MM.1S (cell line): ENCODE data around the gene ZNF624.

Experiments used
- DNase-seq: peaks from one replicate; pipeline ENCODE4 v3.0.0-alpha.2; 2015
- H2AFZ ChIP-seq: fragments of 300-600 bp; sonication (generic); 2 replicates; pipeline ENCODE4 v1.6.0; 2016; ENCODE audit warnings: antibody characterized with exemption, low read length
- H3F3A ChIP-seq: fragments of 300-600 bp; sonication (generic); 2 replicates; pipeline ENCODE4 v1.6.1; 2016; ENCODE audit warnings: mild to moderate bottlenecking, antibody characterized with exemption, low read length, moderate library complexity, mixed read lengths; ENCODE audit not compliant: insufficient read depth
- H3K27ac ChIP-seq: fragments of 300-600 bp; sonication (generic); 2 replicates; pipeline ENCODE4 v1.5.1; 2016; ENCODE audit warnings: mild to moderate bottlenecking, low read length
- H3K27me3 ChIP-seq: fragments of 300-600 bp; sonication (generic); replicated peaks from 2 replicates; pipeline ENCODE4 v1.6.0; 2016; ENCODE audit warnings: low read length; ENCODE audit not compliant: insufficient read depth
- H3K36me3 ChIP-seq: fragments of 300-600 bp; sonication (generic); replicated peaks from 2 replicates; pipeline ENCODE4 v1.6.1; 2016; ENCODE audit warnings: mild to moderate bottlenecking, low read length, mixed read lengths; ENCODE audit not compliant: insufficient read depth
- H3K4me1 ChIP-seq: fragments of 300-600 bp; sonication (generic); 2 replicates; pipeline ENCODE4 v1.6.1; 2016; ENCODE audit warnings: low read length, mixed read lengths
- H3K4me2 ChIP-seq: fragments of 300-600 bp; sonication (generic); 2 replicates; pipeline ENCODE4 v1.6.0; 2016; ENCODE audit warnings: low read depth, low read length
- H3K4me3 ChIP-seq: fragments of 300-600 bp; sonication (generic); 2 replicates; pipeline ENCODE4 v1.5.1; 2016; ENCODE audit warnings: low read length, mixed read lengths
- H3K79me2 ChIP-seq: fragments of 300-600 bp; sonication (generic); 2 replicates; pipeline ENCODE4 v1.6.1; 2016; ENCODE audit warnings: mixed run types, low read length, mixed read lengths
- H3K9ac ChIP-seq: fragments of 300-600 bp; sonication (generic); 2 replicates; pipeline ENCODE4 v1.6.1; 2016; ENCODE audit warnings: low read length, mixed read lengths
- H3K9me2 ChIP-seq: fragments of 300-600 bp; sonication (generic); replicated peaks from 2 replicates; pipeline ENCODE4 v1.6.1; 2016; ENCODE audit warnings: mild to moderate bottlenecking, low read length, mixed read lengths; ENCODE audit not compliant: insufficient read depth
- H3K9me3 ChIP-seq: fragments of 300-600 bp; sonication (generic); replicated peaks from 2 replicates; pipeline ENCODE4 v1.6.1; 2016; ENCODE audit warnings: mild to moderate bottlenecking, low read length, mixed read lengths; ENCODE audit not compliant: insufficient read depth
- H4K20me1 ChIP-seq: fragments of 300-600 bp; sonication (generic); 2 replicates; pipeline ENCODE4 v1.6.1; 2016; ENCODE audit warnings: mild to moderate bottlenecking, low read length, moderate library complexity, mixed read lengths; ENCODE audit not compliant: insufficient read depth
- CTCF ChIP-seq: fragments of 300-600 bp; sonication (generic); IDR thresholded peaks from 2 replicates; pipeline ENCODE4 v1.5.1; 2016; ENCODE audit warnings: antibody characterized with exemption, low read length, mixed read lengths
- EZH2 ChIP-seq: fragments of 300-600 bp; sonication (generic); optimal IDR thresholded peaks from 2 replicates; pipeline ENCODE3; 2017; ENCODE audit warnings: low read depth, mild to moderate bottlenecking, antibody characterized with exemption, low read length, mixed read lengths
- EZH2phosphoT487 ChIP-seq: fragments of 300-600 bp; sonication (generic); IDR thresholded peaks from 2 replicates; pipeline ENCODE4 v1.6.1; 2018; ENCODE audit warnings: antibody characterized with exemption, low read length

Gene ZNF624

GRCh38 chr17:16584273-16584995 is 69.2 kb downstream of the ZNF624 start:
- TF ChIP-seq EZH2 (no peak), EZH2phosphoT487 (no peak), CTCF (peak; percentile 23)
- Histone ChIP-seq H2AFZ (no peak overlapping the region), H3K27me3 (peaks cover 11% of the 10 kb centered on the region), H3K9me3 (no peaks in the 10 kb centered on the region), H3K27ac (no peak overlapping the region), H3K4me3 (no peak overlapping the region), H3F3A (no peaks in the 10 kb centered on the region), H4K20me1 (no peaks in the 10 kb centered on the region), H3K4me1 (no peaks in the 10 kb centered on the region), H3K9ac (no peak overlapping the region), H3K36me3 (no peaks in the 10 kb centered on the region), H3K4me2 (no peak overlapping the region), H3K79me2 (no peaks in the 10 kb centered on the region), H3K9me2 (no peaks in the 10 kb centered on the region)
- no peak for DNase-seq

GRCh38 chr17:16583781-16584180 is 69.9 kb downstream of the ZNF624 start:
- H2AFZ ChIP-seq: no peak overlapping the region
- DNase-seq: no peak
- H3F3A ChIP-seq: no peaks in the 10 kb centered on the region
- H4K20me1 ChIP-seq: no peaks in the 10 kb centered on the region
- no peak overlapping the region for H3K9ac ChIP-seq
- TF ChIP-seq EZH2phosphoT487 (no peak), CTCF (no peak), EZH2 (no peak)
- no peak overlapping the region for H3K4me3 ChIP-seq
- H3K4me1 ChIP-seq: no peaks in the 10 kb centered on the region
- peaks cover 11% of the 10 kb centered on the region for H3K27me3 ChIP-seq
- H3K9me2 ChIP-seq: no peaks in the 10 kb centered on the region
- H3K4me2 ChIP-seq: no peak overlapping the region
- no peaks in the 10 kb centered on the region for H3K36me3 ChIP-seq
- no peaks in the 10 kb centered on the region for H3K9me3 ChIP-seq
- H3K27ac ChIP-seq: no peak overlapping the region
- H3K79me2 ChIP-seq: no peaks in the 10 kb centered on the region

GRCh38 chr17:16573466-16573865 is 80.2 kb downstream of the ZNF624 start:
- Histone ChIP-seq H3K9ac (no peak overlapping the region), H3K79me2 (no peaks in the 10 kb centered on the region), H3K9me3 (peaks cover 2% of the 10 kb centered on the region; the same call in 1 of the 2 replicates), H3K27ac (no peak overlapping the region), H3K4me2 (no peak overlapping the region), H3K4me1 (no peaks in the 10 kb centered on the region), H3K4me3 (no peak overlapping the region), H3K9me2 (no peaks in the 10 kb centered on the region), H3K36me3 (no peaks in the 10 kb centered on the region), H3K27me3 (no peaks in the 10 kb centered on the region), H3F3A (no peaks in the 10 kb centered on the region), H4K20me1 (no peaks in the 10 kb centered on the region), H2AFZ (no peak overlapping the region)
- DNase-seq: no peak
- no peak for TF ChIP-seq CTCF
- TF ChIP-seq EZH2phosphoT487: no peak
- TF ChIP-seq EZH2: no peak
